Activated B cell treated with CpG ODN at 0.5 μM for 24 hours (primary cell): Measurements from ENCODE around the gene REEP2. TPM values are rescaled to one million over a fixed set of nuclear protein-coding genes. Genes with fewer than 3 reads are reported as not detected.

Source experiments
- ATAC-seq: fragments of 200-7000 bp; cut with Tn5 transposase; one replicate; pipeline ENCODE4 v1.10.0; 2021; ENCODE audit warnings: low read depth, mild to moderate bottlenecking, moderate library complexity
- CTCF ChIA-PET: fragments of 350-600 bp; sonication (Branson Sonifier 250); formaldehyde crosslinking; loops from one replicate; lab custom pipeline; 2021; ENCODE audit warnings: antibody characterized with exemption; lab: Charles Lee
- POLR2A ChIA-PET: fragments of 350-600 bp; sonication (Branson Sonifier 250); formaldehyde crosslinking; loops from one replicate; lab custom pipeline; 2021; ENCODE audit warnings: antibody characterized with exemption; lab: Charles Lee
- DNase-seq: peaks from one replicate; pipeline ENCODE4 v3.0.0; 2022
- H3K27ac Mint-ChIP-seq: one replicate; pipeline ENCODE4 v1.8.0; 2020; ENCODE audit warnings: mixed read lengths
- H3K27me3 Mint-ChIP-seq: one replicate; pipeline ENCODE4 v1.8.0; 2021; ENCODE audit warnings: mixed read lengths
- H3K36me3 Mint-ChIP-seq: one replicate; pipeline ENCODE4 v1.8.0; 2021; ENCODE audit warnings: low read depth, mixed read lengths
- H3K4me1 Mint-ChIP-seq: one replicate; pipeline ENCODE4 v1.8.0; 2021; ENCODE audit warnings: mixed read lengths
- H3K4me3 Mint-ChIP-seq: one replicate; pipeline ENCODE4 v1.8.0; 2020; ENCODE audit warnings: mild to moderate bottlenecking, mixed read lengths
- H3K9me3 Mint-ChIP-seq: one replicate; pipeline ENCODE4 v1.8.0; 2020; ENCODE audit warnings: mixed read lengths
- CTCF ChIP-seq: fragments of 200-600 bp; IDR thresholded peaks from one replicate; pipeline ENCODE4 v1.8.0; 2022; ENCODE audit warnings: antibody characterized with exemption, mild to moderate bottlenecking
- intact Hi-C: fragments of 100-400 bp; cut with micrococcal nuclease; formaldehyde crosslinking; loops from one replicate; pipeline ENCODE4 v1.15.1; 2024
- total RNA-seq: library from RNA; stranded (reverse); gene quantifications from 2 replicates; pipeline ENCODE4 v1.2.3, GENCODE V29; 2022

The REEP2 gene
- total RNA-seq, 1 donor from 2014 or later, result not detected

- no peak for TF ChIP-seq CTCF
These were observed 9.9 kb downstream of the REEP2 start for GRCh38 chr5:138448481-138449398.

GRCh38 chr5:138449501-138450239, 10.8 kb downstream of the REEP2 start:
- Mint-ChIP-seq H3K4me1 (peaks cover 6% of the 10 kb centered on the region), H3K4me3 (no peak overlapping the region), H3K9me3 (no peaks in the 10 kb centered on the region), H3K27ac (no peak overlapping the region), H3K36me3 (no peaks in the 10 kb centered on the region), H3K27me3 (peaks cover 4% of the 10 kb centered on the region)
- POLR2A ChIA-PET, result interaction anchor here (0.8 to 2.8 kb wide), 2 partner anchors 15 to 53 kb away, joined by 3 to 14 read pairs; partner anchors contain the start of gene EGR1
- intact Hi-C loops, result loop anchor here (1.0 kb wide), 3 partner anchors 15 to 99 kb away; no protein-coding TSS in a partner anchor
- peak; percentile 75 for DNase-seq
- CTCF ChIA-PET, result interaction anchor here (0.6 to 5.0 kb wide), 11 partner anchors 10 to 282 kb away, joined by 3 to 76 read pairs (median 6); no protein-coding TSS in a partner anchor
- TF ChIP-seq CTCF, result peak; percentile 59
- ATAC-seq, result peak; percentile 98

More at GRCh38 chr5:138448481-138449398, 9.9 kb downstream of the REEP2 start:
- DNase-seq (no peak), ATAC-seq (no peak)
- intact Hi-C loops, result no loop called here
- POLR2A ChIA-PET, result interaction anchor here (1.4 to 2.8 kb wide), 2 partner anchors 15 to 97 kb away, joined by 4 to 14 read pairs; partner anchors contain the start of genes EGR1 and KDM3B
- Mint-ChIP-seq H3K27ac (no peak overlapping the region), H3K27me3 (peaks cover 4% of the 10 kb centered on the region), H3K4me3 (no peak overlapping the region), H3K9me3 (no peaks in the 10 kb centered on the region), H3K36me3 (no peaks in the 10 kb centered on the region), H3K4me1 (peaks cover 6% of the 10 kb centered on the region)
- CTCF ChIA-PET, result interaction anchor here (1.0 to 5.0 kb wide), 9 partner anchors 13 to 184 kb away, joined by 3 to 76 read pairs (median 6); no protein-coding TSS in a partner anchor

- Mint-ChIP-seq H3K27ac (no peak overlapping the region), H3K36me3 (no peaks in the 10 kb centered on the region), H3K4me1 (peaks cover 6% of the 10 kb centered on the region), H3K27me3 (peaks cover 4% of the 10 kb centered on the region), H3K9me3 (no peaks in the 10 kb centered on the region), H3K4me3 (no peak overlapping the region)
- no peak for ATAC-seq
- POLR2A ChIA-PET, result interaction anchor here (2.8 kb wide), 1 partner anchor 13 kb away, joined by 14 read pairs; the partner anchor contains the start of gene EGR1
- TF ChIP-seq CTCF, result no peak
- DNase-seq, result no peak
- intact Hi-C loops, result loop anchor here (1.0 kb wide), 3 partner anchors 13 to 97 kb away; no protein-coding TSS in a partner anchor
- CTCF ChIA-PET, result interaction anchor here (1.0 to 5.0 kb wide), 3 partner anchors 8 to 96 kb away, joined by 3 to 76 read pairs (median 8); no protein-coding TSS in a partner anchor
These were observed 12.1 kb downstream of the REEP2 start for GRCh38 chr5:138450971-138451370.

GRCh38 chr5:138452720-138453119, 13.9 kb downstream of the REEP2 start:
- ATAC-seq (no peak), DNase-seq (no peak)
- intact Hi-C loops, result no loop called here
- Mint-ChIP-seq H3K9me3 (no peaks in the 10 kb centered on the region), H3K36me3 (no peaks in the 10 kb centered on the region), H3K4me1 (peaks cover 6% of the 10 kb centered on the region), H3K4me3 (no peak overlapping the region), H3K27ac (no peak overlapping the region), H3K27me3 (peaks cover 4% of the 10 kb centered on the region)
- ChIA-PET CTCF (no interaction called here), POLR2A (interaction anchor here (0.6 to 0.7 kb wide), 2 partner anchors 115 to 1441 kb away, joined by 3 to 6 read pairs; partner anchors contain the start of gene FAM53C)
- no peak for TF ChIP-seq CTCF
